K562 (cell line): ENCODE measurements around the gene TRNAU1AP.

Experiments
- CREB3L1 ChIP-seq: fragments of 450-650 bp; IDR thresholded peaks from 2 replicates; pipeline ENCODE4 v1.6.1; 2014; ENCODE audit warnings: low read depth, mild to moderate bottlenecking, moderate library complexity, borderline replicate concordance
- KDM1A ChIP-seq, 2 experiments: fragments of 450-650 bp; IDR thresholded peaks; 2 replicates each; pipeline ENCODE4 v1.6.1; 2016; ENCODE audit warnings: mild to moderate bottlenecking in 2 of 2
- RB1 ChIP-seq: fragments of 450-650 bp; IDR thresholded peaks from 2 replicates; pipeline ENCODE4 v1.6.1; 2017; ENCODE audit warnings: low read depth, mild to moderate bottlenecking

- TF ChIP-seq CREB3L1 (no peak), RB1 (no peak; the same call in 1 of the 2 replicates), KDM1A (IDR thresholded peaks at IDR 0.05) (no peak; a peak in 1 of 4 replicates)
Measured at GRCh38 chr1:28510273-28510969, 42.5 kb upstream of the TRNAU1AP start.
